Stimulated activated naive CD4-positive, alpha-beta T cell treated with Interleukin-2 at 50 U/mL for 16 hours (primary cell): Measurements from ENCODE around the gene KIAA1210.

Source experiments
- DNase-seq: peaks from one replicate; lab custom pipeline; 2025; lab: John Stamatoyannopoulos, UW

KIAA1210 gene

DNA sequence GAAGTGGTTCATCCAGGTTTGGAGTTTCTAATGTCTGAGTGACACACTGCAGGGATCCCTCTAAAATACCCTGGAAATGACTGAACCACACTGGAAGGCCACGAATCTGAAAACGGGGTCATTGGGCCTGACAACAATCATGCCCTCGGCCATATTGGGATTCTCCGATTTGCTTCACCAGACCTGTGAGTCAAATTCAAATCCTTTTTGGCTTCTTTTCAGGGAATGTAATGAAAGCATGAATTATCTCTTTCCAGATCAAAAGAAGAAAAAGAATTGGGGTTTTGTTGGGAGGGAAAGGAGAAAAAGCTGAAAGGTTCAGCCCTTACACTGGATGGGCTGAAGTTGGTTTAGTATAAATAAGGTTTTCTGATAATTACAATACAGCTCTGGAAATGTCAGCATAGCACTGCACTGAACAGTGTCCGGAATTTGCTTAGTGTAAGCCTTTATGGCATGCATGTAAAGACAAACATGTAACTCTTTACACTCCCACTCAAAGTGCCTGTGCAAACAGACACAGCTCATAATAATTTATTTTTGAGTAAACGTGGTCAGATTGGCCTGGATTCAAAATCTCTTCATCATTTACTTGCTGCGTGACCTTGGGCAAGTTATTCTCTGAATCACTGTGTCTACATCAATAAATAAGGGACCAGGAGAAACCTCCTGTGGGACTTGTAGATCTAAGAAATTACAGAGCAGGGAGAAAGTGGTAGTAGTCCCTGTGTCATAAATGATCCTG, 33.4 kb downstream of the KIAA1210 start:
- no peak for DNase-seq

DNA sequence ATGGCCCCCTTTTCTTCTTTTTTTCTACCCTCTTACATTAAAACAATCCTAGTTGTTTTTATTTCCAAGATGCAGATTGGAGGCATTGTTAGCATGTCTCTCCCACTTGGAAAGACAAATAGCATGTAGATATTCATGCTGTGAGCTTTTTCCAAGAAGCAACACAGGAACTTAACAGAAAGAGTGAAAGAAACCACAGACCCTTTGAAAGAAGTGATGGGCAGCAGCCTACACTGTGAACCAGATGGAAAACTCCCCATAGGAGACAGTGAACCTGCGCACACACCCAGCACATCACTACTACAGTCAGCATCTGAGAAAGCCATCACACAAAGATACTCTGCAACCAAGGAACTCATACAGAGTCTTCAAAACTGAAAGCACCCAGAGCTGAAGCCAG, 37.0 kb downstream of the KIAA1210 start:
- no peak for DNase-seq

DNA sequence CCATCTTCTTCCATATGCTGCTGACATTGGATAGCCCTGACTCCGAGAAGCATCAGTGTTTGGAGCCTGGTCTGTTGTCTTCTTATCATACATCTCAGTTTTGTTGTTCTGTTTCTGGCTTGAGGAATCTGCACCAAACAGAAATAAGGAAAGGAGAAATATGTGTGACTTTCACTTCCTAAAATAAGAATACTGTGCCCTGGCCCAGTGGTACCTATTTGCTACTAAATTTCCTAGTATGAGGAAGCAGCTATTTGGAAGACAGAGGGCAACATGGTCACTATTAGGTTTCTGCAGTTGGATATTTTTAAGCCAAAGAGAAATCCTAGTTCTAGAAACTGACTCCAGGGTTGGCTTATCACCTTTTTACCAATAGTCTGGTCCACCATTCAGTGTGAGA, 38.0 kb downstream of the KIAA1210 start:
- no peak for DNase-seq

DNA sequence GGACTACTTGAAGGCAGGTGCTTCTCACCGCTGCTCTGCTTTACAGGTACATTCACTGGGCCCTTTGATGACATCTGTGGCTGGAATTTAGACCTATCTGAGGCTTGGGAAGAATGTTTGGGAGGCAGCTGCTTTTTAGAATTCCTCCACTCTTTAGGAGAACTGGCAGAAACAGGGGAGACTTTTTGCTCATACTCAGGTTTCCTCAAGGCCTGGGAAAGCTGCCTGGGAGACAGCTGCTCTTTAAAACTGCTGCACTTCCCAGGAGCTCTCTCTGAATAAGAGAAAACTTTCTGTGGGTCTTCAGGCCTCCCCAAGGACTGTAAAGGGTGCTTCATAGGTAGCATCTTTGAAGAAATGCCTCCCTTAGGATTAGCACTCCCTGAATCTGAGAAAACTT, 40.5 kb downstream of the KIAA1210 start:
- DNase-seq, result no peak

DNA sequence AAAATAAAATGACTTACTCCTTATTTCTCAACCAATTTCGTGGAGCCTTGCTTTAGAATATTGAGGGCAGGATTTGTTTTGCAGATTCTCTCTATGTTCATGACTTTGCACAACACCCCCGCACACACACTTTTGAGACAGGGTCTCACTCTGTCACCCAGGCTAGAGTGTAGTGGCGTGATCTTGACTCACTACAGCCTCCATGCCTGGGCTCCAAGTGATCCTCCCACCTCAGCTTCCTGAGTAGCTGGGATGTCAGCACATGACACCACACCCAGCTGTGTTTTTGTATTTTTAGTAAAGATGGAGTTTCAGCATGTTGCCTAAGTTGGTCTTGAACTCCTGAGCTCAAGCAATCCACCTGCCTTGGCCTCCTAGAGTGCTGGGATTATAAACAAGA, 42.8 kb downstream of the KIAA1210 start:
- DNase-seq, result no peak

DNA sequence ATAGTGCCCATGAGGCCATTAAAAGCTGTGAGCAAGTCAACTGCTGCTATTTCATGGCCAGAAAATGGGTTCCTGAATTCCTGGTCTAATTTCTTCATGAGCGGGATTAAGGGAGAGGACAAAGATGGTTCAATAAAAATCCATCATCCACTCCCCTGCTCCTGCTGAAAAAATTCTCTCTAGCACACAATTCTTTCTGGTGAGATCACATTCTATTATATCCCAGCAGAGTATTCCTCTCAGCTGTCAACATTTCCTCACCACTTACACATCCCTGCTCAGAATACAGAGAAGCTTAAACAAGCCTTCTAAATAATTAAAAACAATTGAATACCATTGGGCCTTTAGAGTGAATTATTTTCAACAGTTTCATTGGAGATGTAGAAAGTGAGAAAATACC, 45.3 kb downstream of the KIAA1210 start:
- DNase-seq, result no peak

DNA sequence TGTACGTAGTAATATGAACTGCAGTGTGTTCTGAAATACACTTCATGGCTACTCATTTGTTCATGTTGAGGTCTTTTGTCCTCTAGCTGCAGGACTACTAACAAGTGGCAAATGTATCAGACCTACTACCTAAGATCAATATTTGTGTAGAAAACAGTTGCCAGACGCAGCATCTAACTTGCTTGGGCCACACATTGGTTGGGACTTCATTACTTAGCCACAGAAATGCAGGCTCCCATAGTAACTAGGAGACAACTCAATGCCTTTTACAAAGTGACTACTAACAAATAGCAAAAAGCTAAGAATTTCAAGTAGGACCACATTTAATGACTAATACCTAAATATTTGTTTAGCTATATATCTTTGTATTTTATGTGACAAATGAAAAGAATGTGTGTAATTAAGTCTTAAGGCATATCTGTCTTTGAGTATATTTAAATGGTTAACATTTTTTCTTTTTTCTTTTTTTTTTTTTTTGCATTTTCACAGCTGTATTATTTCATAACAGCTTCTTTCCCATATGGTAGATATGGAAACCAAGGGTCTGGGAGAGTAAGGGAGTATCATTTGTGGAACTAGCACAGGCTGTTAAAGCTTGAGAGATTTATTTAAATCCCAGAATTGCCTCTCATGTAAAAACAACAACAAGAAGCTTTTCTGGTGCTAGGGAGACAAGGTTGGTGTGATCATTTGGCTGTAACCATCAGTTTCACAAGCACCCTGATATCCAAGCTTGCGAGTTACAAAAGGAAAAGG, 52.2 kb downstream of the KIAA1210 start:
- DNase-seq, result no peak

DNA sequence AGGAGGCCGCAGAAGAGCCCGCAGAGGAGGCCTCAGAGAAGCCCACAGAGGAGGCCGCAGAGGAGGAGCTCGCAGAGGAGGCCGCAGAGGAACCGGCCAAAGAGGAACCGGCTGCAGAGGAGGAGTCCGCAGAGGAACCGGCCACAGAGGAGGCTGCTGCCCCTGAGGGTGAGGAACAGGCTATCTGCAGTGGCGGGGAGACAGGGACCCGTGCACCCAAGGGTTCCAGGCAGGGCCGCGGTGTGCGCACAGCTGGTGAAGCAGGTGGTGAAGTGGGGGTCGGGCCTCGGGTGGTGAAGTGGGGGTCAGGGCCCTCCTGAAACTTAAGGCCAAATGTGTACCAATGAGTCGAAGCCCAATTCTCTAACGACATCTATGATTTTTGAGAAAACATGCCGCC, 53.7 kb downstream of the KIAA1210 start:
- DNase-seq, result no peak

DNA sequence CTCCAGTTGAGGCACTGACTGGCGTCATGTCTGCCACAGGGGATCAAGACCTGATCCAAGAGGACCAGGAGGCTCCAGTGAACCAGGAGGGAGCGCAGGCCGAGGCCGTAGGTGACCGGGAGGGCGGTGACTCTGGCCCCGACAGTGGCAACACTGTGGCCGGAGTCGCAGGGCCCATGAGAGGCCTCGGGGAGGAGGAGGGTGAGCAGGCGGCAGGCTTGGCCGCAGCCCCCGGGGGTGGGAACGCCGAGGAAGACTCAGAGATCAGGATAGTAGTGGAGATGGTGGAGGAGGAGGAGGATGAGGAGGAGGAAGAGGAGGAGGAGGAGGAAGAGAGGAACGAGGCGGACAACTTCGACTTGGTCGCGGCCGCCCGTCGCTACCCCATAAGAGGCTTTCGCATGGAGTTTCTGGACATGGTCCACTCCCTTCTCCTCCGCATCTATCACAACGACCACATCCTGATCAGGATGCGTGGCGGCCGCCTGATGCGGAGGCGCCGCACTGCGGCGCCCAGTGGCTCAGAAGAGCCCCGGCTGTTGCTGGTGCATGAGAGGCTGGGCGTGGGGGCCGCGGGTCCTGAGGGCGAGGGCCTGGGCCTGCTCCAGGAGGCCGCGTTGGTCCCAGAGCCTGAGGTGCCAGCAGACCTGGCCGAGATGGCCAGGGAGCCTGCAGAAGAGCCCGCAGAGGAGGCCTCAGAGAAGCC, 54.3 kb downstream of the KIAA1210 start:
- DNase-seq, result no peak

DNA sequence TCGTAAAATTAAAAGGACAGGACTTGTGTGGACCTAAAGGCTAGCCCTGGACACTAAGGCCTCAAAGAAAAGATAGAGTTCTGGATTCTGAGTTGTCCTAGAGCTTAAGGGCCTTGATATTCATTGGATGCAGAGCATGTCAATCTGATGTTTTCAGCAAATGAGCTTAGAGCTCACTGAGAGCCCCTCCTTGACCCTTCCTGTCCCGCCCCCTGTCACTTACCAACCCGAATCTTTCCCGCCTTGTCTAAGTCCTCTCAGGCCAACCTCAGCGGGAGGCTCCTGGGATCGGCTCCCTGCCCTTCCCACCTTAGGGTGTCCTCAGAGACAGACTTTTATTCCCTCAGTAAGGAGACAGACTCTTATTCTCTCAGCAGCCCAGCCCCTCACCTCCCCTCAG, 54.9 kb downstream of the KIAA1210 start, which contains the start of gene CT47C1:
Gene CT47C1 (plus strand): TSS at position 250 of the 400 bp plus-strand sequence. CDS start 233 bp downstream, outside the sequence.
- DNase-seq, result no peak

DNA sequence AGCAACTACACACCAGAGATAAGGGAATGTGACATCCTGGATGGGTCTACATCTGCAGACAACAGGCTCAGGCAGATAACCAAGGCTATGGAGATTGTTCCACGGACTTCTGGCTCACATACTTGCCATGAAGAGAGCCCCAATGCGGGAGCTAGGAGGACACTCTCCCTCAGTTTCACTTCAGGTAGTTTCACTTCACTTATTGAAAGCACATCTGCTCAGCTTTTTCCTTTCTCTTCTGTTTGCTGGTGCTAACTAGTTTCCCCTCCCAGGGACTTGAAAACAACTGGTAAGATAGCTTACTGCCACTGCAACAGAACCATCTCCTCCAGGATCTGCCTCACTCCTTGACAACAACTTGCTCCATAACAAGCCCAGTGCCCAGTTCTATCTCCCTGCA, 56.2 kb downstream of the KIAA1210 start:
- no peak for DNase-seq

DNA sequence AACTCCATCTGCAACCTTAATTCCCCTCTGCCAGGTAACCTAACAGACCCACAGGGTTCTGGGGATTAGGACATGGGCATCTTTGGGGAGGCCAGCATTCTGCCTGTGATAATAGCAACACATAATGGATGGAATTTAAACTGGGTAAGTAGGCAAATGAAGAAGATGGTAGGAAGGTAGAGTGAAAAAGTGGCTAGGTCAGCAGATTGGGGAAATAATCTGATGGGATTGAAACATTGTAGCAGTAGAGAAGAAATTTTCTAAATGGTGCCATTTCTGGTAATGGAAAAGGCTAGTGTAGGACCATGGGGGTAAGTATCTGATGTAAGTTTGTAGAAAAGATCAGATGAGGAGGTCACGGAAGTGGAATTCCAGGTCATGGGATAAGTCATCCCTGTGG, 57.9 kb downstream of the KIAA1210 start:
- no peak for DNase-seq

DNA sequence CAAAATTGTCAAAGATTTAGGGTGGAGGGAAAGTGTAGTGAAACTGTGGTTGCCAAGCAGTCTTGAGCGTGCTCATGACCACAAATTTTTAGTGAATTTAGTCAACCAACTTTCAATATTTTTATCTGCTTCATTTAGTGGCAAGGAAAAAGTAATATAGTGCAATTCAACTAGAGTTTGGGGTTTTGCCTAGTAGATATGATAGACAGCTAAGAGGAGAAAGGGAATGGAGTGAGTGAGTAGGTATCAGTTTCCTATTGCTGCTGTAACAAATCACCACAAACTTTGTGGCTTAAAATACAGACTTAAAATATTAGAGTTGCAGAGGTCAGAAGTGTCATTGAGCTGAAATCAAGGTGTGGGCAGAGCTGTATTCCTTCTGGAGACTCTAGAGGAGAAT, 58.5 kb downstream of the KIAA1210 start:
- DNase-seq, result no peak

DNA sequence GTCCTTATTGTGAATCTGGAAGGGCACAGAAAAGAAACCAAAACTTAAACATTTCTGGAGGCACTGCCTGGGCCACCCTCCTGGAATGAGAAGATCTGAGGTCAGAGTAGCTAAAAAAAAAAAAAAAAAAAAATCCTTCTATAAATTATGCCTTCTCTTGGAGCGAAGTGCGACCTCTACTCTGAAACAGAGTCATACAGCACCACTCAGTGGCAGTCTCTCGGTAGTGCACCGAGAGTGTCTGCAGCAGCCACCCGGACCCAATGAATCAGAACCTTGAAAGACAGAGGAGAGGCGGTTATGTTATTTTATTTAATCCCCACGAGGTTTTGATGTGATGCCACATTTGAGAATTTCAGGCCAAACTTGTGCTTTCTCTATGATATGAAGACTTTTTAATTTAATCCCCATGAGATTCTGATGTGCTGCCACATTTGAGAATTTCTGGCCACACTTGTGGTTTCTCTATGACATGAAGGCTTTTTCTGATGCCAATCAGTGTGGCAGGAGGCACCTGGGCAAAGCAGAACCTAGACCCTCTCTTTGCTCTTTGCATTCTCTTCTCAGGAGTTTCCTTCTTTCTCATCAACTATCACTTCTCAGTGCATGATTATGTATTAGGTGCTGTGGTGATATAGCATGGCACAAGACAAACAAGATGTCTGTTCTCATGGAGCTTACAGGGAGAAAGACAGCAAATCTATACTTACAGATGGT, 60.4 kb downstream of the KIAA1210 start:
- DNase-seq, result no peak

DNA sequence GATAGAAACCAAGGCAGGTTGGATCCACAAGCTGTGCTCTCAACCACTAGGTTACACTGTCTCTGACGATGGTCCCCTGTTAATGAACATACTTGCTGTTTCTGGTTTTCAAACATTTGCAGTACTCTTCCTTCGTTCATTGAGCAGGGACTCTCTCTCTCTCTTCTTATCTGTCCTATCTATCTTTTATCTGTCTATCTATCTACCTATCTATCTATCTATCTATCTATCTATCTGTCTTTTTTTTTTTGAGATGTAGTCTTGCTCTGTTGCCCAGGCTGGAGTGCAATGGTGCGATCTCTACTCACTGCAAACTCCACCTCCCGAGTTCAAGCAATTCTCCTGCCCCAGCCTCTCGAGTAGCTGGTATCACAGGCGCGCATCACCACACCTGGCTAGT, 64.2 kb downstream of the KIAA1210 start:
- DNase-seq, result no peak

DNA sequence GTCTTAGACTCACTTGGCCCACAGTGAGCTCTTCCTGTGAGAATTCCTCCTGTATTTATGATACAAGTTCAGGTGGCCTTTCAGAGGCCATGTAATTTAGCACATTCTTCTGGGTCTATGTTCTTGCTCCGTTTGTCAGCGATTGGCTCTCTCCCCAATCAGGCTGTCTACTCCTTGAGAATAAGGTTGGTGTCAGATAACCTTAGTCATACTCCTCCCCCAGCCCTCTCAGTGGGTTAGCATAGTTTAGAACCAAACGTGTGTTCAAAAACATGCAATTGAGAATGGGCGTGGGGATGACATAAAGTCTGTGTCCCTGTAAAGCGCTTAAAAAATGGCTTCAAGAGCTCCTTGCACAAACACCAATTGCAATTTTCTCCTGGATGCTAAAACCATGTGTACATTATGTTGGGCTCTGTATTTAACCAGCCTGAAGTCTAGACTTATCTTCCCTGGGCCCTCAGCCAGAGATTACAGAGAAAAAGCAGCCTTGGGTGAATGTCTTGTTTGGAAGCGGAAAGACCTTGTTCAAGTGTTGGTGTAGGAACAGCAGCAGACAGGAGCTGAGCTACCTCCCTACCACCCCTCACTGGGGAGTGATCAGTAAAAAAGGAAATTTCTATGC, 64.8 kb downstream of the KIAA1210 start:
- DNase-seq, result no peak

DNA sequence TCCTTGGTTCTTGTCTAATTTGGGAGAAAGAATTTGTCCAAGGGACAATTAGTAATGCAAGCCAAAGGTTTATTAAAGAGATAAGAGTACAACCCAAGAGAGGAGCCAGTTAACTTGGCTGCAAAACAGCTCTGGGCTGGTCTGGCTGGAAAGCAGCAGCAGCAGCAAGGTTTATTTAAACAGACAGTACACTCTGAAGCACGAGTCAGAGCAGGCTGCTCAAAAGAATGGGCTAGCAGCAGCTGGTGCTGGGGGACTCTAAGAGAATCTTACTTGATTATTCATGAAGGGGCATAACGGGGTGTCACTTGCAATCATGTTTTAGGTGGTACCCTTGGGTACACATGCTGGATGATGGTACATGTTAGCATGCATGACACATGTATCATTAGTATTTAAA, 71.9 kb downstream of the KIAA1210 start:
- DNase-seq, result no peak

DNA sequence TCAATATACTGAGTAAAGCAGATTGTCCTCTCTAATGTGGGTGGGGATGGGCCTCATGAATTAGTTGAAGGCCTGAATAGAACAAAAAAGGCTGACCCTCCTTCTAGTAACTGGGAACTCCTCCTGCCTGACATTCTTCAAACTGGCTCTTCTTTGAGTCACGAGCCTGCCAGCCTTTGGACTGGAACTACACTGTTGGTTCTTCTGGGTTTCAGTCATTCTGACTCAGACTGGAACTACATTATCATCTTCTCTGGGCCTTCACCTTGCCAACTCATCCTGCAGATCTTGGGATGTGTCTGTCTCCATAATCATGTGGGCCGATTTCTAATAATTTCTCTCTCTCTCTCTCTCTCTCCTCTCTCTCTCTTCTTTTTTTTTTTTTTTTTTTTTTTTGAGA, 81.7 kb downstream of the KIAA1210 start:
- DNase-seq, result no peak

DNA sequence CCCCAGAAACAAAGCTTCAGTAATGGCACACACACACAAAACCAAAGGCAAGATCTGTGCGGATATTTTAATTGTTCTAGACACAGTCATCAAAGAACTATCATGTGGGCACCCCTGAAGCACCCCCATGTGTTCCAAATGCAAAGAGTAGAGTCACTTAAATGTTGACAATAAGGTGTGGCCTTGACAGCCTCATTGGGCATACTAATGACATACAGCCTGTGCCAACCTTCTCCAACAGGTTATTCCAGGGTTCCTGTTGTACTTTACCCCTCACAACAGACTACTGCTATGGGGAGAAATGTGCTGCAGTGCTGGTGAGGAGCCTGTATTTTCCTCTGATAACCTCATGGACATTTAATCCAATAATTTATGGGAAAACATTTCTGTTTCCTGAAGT, 84.6 kb downstream of the KIAA1210 start:
- no peak for DNase-seq

DNA sequence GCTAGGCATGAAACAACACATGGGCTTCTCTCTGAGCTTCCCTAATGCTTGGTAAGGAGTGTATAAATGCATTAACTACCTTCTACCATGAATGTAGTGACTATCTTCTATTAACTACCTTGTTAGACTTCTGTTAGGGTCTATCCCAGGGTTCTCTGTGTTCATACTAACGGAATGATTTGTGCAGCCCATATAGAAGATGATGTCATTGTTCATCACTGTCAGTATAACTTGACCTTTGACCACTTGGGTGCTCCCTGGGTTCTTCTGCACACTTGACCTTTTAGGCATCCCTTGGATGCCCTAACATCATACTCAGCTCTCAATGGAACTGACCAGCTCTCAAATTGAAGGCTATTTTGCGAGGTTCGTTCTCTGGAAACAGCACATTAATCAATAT, 85.6 kb downstream of the KIAA1210 start:
- DNase-seq, result no peak

DNA sequence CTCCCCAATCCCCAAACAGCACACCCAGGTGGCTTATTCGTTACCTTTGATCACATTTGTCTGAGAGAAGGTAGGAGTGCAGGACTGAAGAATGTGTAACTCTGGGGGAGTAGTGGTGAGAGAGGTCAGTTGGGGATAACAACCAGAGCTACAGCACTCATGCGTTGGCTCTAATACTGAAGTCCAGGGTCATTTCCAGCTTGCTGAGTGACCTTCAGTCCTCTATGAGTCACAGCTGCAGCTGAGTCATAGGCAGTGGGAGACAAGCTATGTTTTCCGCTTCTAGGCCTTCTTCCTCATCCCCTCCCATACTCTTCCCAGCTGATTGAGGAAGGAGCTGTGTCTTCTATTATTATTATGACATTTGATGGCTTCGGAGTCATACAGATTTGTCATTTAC, 86.4 kb downstream of the KIAA1210 start:
- no peak for DNase-seq

DNA sequence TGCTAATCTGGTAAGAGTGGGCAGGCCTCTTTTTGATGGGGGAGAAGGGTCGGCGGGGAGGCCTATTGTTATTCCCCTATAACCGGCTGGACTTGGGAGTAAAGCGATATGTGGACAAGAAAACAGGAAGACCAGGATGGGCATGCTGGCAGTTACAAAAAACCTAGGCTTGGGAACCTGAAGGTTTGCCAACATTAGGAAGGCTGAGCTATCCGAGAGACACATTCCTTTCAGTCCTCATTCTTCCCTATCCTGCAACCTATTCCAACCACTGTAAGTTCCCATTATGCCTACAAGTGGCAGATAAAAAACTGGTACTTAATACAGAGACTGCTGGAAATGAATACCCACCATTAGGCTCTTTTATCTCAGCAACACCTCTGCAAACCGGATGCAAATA, 87.2 kb downstream of the KIAA1210 start:
- no peak for DNase-seq
